ENCODE data around the gene MSI1. TPM values are rescaled to one million over a fixed set of nuclear protein-coding genes. Genes with fewer than 3 reads are reported as not detected.
A peak's percentile ranks its signal among the peaks of the same experiment; 100 is the strongest.

Gene MSI1
- total and polyA plus RNA-seq, 2 of the 13 experiments (the other 11 are each of a cell fraction or from before 2014, with no cell fraction given), result 0.09 to 0.46 TPM

DNA sequence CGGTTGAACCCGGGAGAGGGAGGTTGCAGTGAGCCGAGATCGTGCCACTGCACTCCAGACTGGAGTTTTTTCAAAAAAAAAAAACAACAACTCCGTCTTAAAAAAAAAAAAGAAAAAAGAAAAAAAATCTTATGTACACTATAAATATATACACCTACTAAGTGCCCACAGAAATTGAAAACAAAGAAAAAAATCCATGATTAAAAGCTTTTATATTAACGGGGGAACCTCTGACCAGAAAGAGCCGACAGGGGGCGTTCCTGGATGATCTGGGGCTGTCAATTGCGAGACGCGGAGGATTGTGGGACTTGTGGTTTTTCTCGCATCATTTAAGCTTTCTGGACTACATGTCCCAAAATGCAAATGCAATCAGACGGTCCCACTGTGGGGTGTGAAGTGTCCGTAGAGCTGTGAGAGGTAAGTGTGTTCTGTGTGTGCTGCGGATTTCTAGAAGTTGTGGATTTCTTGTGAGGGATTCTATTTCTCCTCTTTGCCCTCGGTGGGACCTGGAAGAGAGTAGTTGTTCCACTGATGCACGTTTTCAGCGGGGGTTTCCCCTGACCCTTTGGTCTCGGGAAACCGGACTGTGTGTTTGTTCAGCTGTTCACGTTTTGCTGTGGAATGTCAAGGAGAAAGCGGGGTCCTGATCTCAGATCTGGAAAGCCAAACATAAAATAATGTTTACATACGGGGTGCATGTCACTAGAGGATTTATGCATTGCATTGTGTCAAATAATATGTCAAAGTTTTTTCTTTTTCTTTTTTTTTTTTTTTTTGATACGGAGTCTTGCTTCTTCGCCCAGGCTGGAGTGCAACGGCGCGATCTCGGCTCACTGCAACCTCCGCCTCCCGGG lies 66.8 kb downstream of the MSI1 start, which contains the start of gene SIRT4 (continued):
- TF ChIP-seq SOX13 (IDR thresholded peaks at IDR 0.05) (0 out of 2 replicates have a peak, but pooled peaks have one; percentile 28), SOX13 (CRISPR knock-in tag; conservative IDR thresholded peaks at IDR 0.05 in 1 of 2, IDR thresholded peaks at IDR 0.05 in 1 of 2) (peak in 1 of 2 experiments; percentile 36; a peak in 1 of 4 replicates), SP1 (IDR thresholded peaks at IDR 0.05) (no peak), SP1 (CRISPR knock-in tag; IDR thresholded peaks at IDR 0.05) (no peak), LCORL (IDR thresholded peaks at IDR 0.05) (no peak), LCORL (CRISPR knock-in tag; IDR thresholded peaks at IDR 0.05) (no peak; the same call in 1 of the 2 replicates), KDM1A (CRISPR knock-in tag; IDR thresholded peaks at IDR 0.05) (no peak), RXRB (CRISPR knock-in tag; IDR thresholded peaks at IDR 0.05; ENCODE audit: borderline replicate concordance) (peak; percentile 76), SRSF1 (optimal IDR thresholded peaks at IDR 0.05; ENCODE audit: low read depth, low read length) (no peak), ZFX (CRISPR knock-in tag; IDR thresholded peaks at IDR 0.05; ENCODE audit: low read depth) (peak; percentile 38; the same call in 1 of the 2 replicates), ETV5 (CRISPR knock-in tag; IDR thresholded peaks at IDR 0.05; ENCODE audit: borderline replicate concordance) (no peak), EZH2 (conservative IDR thresholded peaks at IDR 0.05; ENCODE audit: low read depth, low read length) (no peak), ZNF737 (CRISPR knock-in tag; IDR thresholded peaks at IDR 0.05; ENCODE audit: borderline replicate concordance) (no peak), GABPB1 (CRISPR knock-in tag; IDR thresholded peaks at IDR 0.05) (peak; percentile 40), HMGA1 (CRISPR knock-in tag; conservative IDR thresholded peaks at IDR 0.05) (no peak), ZNF407 (CRISPR knock-in tag; IDR thresholded peaks at IDR 0.05; ENCODE audit: not compliant biosample characterization) (no peak), ZC3H4 (CRISPR knock-in tag; IDR thresholded peaks at IDR 0.05; ENCODE audit: borderline replicate concordance) (no peak), CEBPG (CRISPR knock-in tag; IDR thresholded peaks at IDR 0.05) (peak; percentile 46; the same call in 1 of the 2 replicates), TEAD3 (CRISPR knock-in tag; optimal IDR thresholded peaks at IDR 0.05; ENCODE audit: borderline replicate concordance) (peak; percentile 87), POLR2AphosphoS5 (IDR thresholded peaks at IDR 0.05; ENCODE audit: low read depth, low read length) (peak; percentile 75), NONO (IDR thresholded peaks at IDR 0.05) (no peak), NONO (CRISPR knock-in tag; conservative IDR thresholded peaks at IDR 0.05) (no peak; the same call in 1 of the 2 replicates), ZNF143 (CRISPR knock-in tag; IDR thresholded peaks at IDR 0.05) (peak; percentile 98), FOXA1 (IDR thresholded peaks at IDR 0.05) (peak; percentile 53), FOXA1 (CRISPR knock-in tag; IDR thresholded peaks at IDR 0.05) (peak; percentile 89), NCOA2 (CRISPR knock-in tag; IDR thresholded peaks at IDR 0.05) (0 out of 2 replicates have a peak, but pooled peaks have one; percentile 34)
